ENCODE data around the gene EMC7.
"Not testable (repeated sequence)": the region's sequence is repeated elsewhere in the genome, so short reads cannot be mapped to it uniquely, and the experiment has no call there.

DNA sequence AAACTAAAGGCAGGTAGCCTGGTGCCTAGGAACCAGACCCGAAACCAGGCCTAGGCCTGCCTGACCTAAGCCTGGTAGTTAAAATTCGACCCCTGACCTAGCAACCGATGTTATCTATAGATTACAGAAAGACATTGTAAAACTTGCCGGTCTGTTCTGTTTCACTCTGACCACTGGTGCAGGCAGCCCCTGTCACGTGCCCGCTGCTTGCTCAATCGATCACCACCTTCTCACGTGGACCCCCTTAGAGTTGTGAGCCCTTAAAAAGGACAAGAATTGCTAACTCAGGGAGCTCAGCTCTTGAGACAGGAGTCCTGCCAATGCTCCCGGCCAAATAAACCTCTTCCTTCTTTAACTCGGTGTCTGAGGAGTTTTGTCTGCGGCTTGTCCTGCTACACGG lies 20.1 kb upstream of the EMC7 start:
- TF ChIP-seq, protein P1, sequence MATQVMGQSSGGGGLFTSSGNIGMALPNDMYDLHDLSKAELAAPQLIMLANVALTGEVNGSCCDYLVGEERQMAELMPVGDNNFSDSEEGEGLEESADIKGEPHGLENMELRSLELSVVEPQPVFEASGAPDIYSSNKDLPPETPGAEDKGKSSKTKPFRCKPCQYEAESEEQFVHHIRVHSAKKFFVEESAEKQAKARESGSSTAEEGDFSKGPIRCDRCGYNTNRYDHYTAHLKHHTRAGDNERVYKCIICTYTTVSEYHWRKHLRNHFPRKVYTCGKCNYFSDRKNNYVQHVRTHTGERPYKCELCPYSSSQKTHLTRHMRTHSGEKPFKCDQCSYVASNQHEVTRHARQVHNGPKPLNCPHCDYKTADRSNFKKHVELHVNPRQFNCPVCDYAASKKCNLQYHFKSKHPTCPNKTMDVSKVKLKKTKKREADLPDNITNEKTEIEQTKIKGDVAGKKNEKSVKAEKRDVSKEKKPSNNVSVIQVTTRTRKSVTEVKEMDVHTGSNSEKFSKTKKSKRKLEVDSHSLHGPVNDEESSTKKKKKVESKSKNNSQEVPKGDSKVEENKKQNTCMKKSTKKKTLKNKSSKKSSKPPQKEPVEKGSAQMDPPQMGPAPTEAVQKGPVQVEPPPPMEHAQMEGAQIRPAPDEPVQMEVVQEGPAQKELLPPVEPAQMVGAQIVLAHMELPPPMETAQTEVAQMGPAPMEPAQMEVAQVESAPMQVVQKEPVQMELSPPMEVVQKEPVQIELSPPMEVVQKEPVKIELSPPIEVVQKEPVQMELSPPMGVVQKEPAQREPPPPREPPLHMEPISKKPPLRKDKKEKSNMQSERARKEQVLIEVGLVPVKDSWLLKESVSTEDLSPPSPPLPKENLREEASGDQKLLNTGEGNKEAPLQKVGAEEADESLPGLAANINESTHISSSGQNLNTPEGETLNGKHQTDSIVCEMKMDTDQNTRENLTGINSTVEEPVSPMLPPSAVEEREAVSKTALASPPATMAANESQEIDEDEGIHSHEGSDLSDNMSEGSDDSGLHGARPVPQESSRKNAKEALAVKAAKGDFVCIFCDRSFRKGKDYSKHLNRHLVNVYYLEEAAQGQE (IDR thresholded peaks at IDR 0.05; ENCODE audit: insufficient replicate concordance, low read depth): not testable (repeated sequence)
- TF ChIP-seq, protein P2, sequence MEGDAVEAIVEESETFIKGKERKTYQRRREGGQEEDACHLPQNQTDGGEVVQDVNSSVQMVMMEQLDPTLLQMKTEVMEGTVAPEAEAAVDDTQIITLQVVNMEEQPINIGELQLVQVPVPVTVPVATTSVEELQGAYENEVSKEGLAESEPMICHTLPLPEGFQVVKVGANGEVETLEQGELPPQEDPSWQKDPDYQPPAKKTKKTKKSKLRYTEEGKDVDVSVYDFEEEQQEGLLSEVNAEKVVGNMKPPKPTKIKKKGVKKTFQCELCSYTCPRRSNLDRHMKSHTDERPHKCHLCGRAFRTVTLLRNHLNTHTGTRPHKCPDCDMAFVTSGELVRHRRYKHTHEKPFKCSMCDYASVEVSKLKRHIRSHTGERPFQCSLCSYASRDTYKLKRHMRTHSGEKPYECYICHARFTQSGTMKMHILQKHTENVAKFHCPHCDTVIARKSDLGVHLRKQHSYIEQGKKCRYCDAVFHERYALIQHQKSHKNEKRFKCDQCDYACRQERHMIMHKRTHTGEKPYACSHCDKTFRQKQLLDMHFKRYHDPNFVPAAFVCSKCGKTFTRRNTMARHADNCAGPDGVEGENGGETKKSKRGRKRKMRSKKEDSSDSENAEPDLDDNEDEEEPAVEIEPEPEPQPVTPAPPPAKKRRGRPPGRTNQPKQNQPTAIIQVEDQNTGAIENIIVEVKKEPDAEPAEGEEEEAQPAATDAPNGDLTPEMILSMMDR (IDR thresholded peaks at IDR 0.05; ENCODE audit: insufficient read depth, low read length): not testable (repeated sequence)
